HUES48 (cell line): ENCODE data around the gene LNPEP.

Experiments
- H3K27ac ChIP-seq: one replicate; pipeline ENCODE4 v1.7.0; 2013; ENCODE audit warnings: low read depth, low read length, inconsistent platforms
- H3K27me3 ChIP-seq: 2 replicates; pipeline ENCODE4 v1.6.1; 2013; ENCODE audit warnings: mild to moderate bottlenecking, low read length; ENCODE audit not compliant: control insufficient read depth, insufficient read depth
- H3K36me3 ChIP-seq: 2 replicates; pipeline ENCODE4 v1.6.1; 2013; ENCODE audit warnings: low read length; ENCODE audit not compliant: control insufficient read depth, insufficient read depth
- H3K4me1 ChIP-seq: 2 replicates; pipeline ENCODE4 v1.6.1; 2013; ENCODE audit warnings: mild to moderate bottlenecking, low read length; ENCODE audit not compliant: control insufficient read depth, insufficient read depth
- H3K4me3 ChIP-seq: 2 replicates; pipeline ENCODE4 v1.5.1; 2013; ENCODE audit warnings: mild to moderate bottlenecking, low read depth, low read length
- H3K9ac ChIP-seq: 2 replicates; pipeline ENCODE4 v1.6.1; 2013; ENCODE audit warnings: mild to moderate bottlenecking, low read depth, low read length, moderate library complexity
- H3K9me3 ChIP-seq: 2 replicates; pipeline ENCODE4 v1.6.1; 2013; ENCODE audit warnings: low read length; ENCODE audit not compliant: control insufficient read depth, insufficient read depth

The LNPEP gene

GRCh38 chr5:96978812-96979449 is 43.1 kb downstream of the LNPEP start:
- Histone ChIP-seq H3K9ac (no peak overlapping the region), H3K4me3 (no peak overlapping the region), H3K27ac (no peak overlapping the region), H3K27me3 (no peaks in the 10 kb centered on the region), H3K4me1 (peaks cover 8% of the 10 kb centered on the region; the same call in 1 of the 2 replicates), H3K36me3 (0 out of 2 replicates have a peak, but pooled peaks cover 4% of the 10 kb centered on the region), H3K9me3 (no peaks in the 10 kb centered on the region)

GRCh38 chr5:96984506-96985192 is 48.8 kb downstream of the LNPEP start:
- Histone ChIP-seq H3K27me3 (no peaks in the 10 kb centered on the region), H3K4me3 (no peak overlapping the region), H3K9ac (no peak overlapping the region), H3K4me1 (no peaks in the 10 kb centered on the region), H3K9me3 (no peaks in the 10 kb centered on the region), H3K36me3 (0 out of 2 replicates have a peak, but pooled peaks cover under 1% of the 10 kb centered on the region), H3K27ac (no peak overlapping the region)

GRCh38 chr5:96986450-96986849 is 50.6 kb downstream of the LNPEP start:
- no peaks in the 10 kb centered on the region for H3K27me3 ChIP-seq
- H3K4me1 ChIP-seq = no peaks in the 10 kb centered on the region
- no peak overlapping the region for H3K27ac ChIP-seq
- H3K9me3 ChIP-seq = no peaks in the 10 kb centered on the region
- H3K36me3 ChIP-seq = no peaks in the 10 kb centered on the region
- no peak overlapping the region for H3K9ac ChIP-seq
- H3K4me3 ChIP-seq = no peak overlapping the region

GRCh38 chr5:96990102-96990501 is 54.2 kb downstream of the LNPEP start:
- H3K9ac ChIP-seq = no peak overlapping the region
- no peak overlapping the region for H3K27ac ChIP-seq
- no peaks in the 10 kb centered on the region for H3K4me1 ChIP-seq
- H3K27me3 ChIP-seq = no peaks in the 10 kb centered on the region
- H3K36me3 ChIP-seq = no peaks in the 10 kb centered on the region
- H3K4me3 ChIP-seq = no peak overlapping the region
- H3K9me3 ChIP-seq = no peaks in the 10 kb centered on the region

- H3K36me3 ChIP-seq = no peaks in the 10 kb centered on the region
Observed at GRCh38 chr5:96991708-96992107, 55.8 kb downstream of the LNPEP start.

GRCh38 chr5:96993760-96994159 is 57.9 kb downstream of the LNPEP start:
- no peaks in the 10 kb centered on the region for H3K4me1 ChIP-seq
- H3K36me3 ChIP-seq = no peaks in the 10 kb centered on the region
- H3K27me3 ChIP-seq = no peaks in the 10 kb centered on the region
- no peak overlapping the region for H3K9ac ChIP-seq
- H3K4me3 ChIP-seq = no peak overlapping the region
- H3K27ac ChIP-seq = no peak overlapping the region
- no peaks in the 10 kb centered on the region for H3K9me3 ChIP-seq

More at GRCh38 chr5:96991708-96992107, 55.8 kb downstream of the LNPEP start:
- Histone ChIP-seq H3K4me3 (no peak overlapping the region), H3K27me3 (no peaks in the 10 kb centered on the region), H3K9ac (no peak overlapping the region), H3K27ac (no peak overlapping the region), H3K4me1 (no peaks in the 10 kb centered on the region), H3K9me3 (no peaks in the 10 kb centered on the region)

GRCh38 chr5:96994493-96994892 is 58.6 kb downstream of the LNPEP start:
- H3K4me3 ChIP-seq = no peak overlapping the region
- no peaks in the 10 kb centered on the region for H3K9me3 ChIP-seq
- no peaks in the 10 kb centered on the region for H3K4me1 ChIP-seq
- no peak overlapping the region for H3K27ac ChIP-seq
- H3K9ac ChIP-seq = no peak overlapping the region
- no peaks in the 10 kb centered on the region for H3K36me3 ChIP-seq
- H3K27me3 ChIP-seq = no peaks in the 10 kb centered on the region

- Histone ChIP-seq H3K36me3 (no peaks in the 10 kb centered on the region), H3K4me3 (no peak overlapping the region), H3K4me1 (no peaks in the 10 kb centered on the region), H3K9me3 (no peaks in the 10 kb centered on the region), H3K27ac (no peak overlapping the region), H3K27me3 (no peaks in the 10 kb centered on the region), H3K9ac (no peak overlapping the region)
Observed at GRCh38 chr5:96995419-96995818, 59.5 kb downstream of the LNPEP start.

- Histone ChIP-seq H3K27ac (no peak overlapping the region), H3K9ac (no peak overlapping the region), H3K4me3 (no peak overlapping the region), H3K9me3 (no peaks in the 10 kb centered on the region), H3K4me1 (no peaks in the 10 kb centered on the region), H3K27me3 (no peaks in the 10 kb centered on the region), H3K36me3 (no peaks in the 10 kb centered on the region)
Observed at GRCh38 chr5:96997265-96997859, 61.5 kb downstream of the LNPEP start.

- no peak overlapping the region for H3K4me3 ChIP-seq
- no peaks in the 10 kb centered on the region for H3K9me3 ChIP-seq
- H3K9ac ChIP-seq = no peak overlapping the region
- no peak overlapping the region for H3K27ac ChIP-seq
- H3K27me3 ChIP-seq = no peaks in the 10 kb centered on the region
- no peaks in the 10 kb centered on the region for H3K36me3 ChIP-seq
- H3K4me1 ChIP-seq = no peaks in the 10 kb centered on the region
Observed at GRCh38 chr5:96999856-97000255, 64.0 kb downstream of the LNPEP start.

GRCh38 chr5:97000391-97000790 is 64.5 kb downstream of the LNPEP start:
- Histone ChIP-seq H3K27me3 (no peaks in the 10 kb centered on the region), H3K27ac (no peak overlapping the region), H3K9ac (no peak overlapping the region), H3K4me3 (no peak overlapping the region), H3K9me3 (no peaks in the 10 kb centered on the region), H3K36me3 (no peaks in the 10 kb centered on the region), H3K4me1 (no peaks in the 10 kb centered on the region)
